HepG2 (cell line): Measurements from ENCODE around the gene TMPO. TPM values are rescaled to one million over a fixed set of nuclear protein-coding genes. Genes with fewer than 3 reads are reported as not detected.

Experiments used
- ATF2 ChIP-seq: sonication (generic); formaldehyde crosslinking; IDR thresholded peaks from 2 replicates; pipeline ENCODE4 v1.4.0; 2020; ENCODE audit warnings: missing genetic modification reagents
- HOXA9 ChIP-seq: sonication (generic); formaldehyde crosslinking; IDR thresholded peaks from 2 replicates; pipeline ENCODE4 v1.8.1; 2022; ENCODE audit warnings: missing genetic modification reagents, mild to moderate bottlenecking, moderate library complexity, borderline replicate concordance
- KAT8 ChIP-seq: IDR thresholded peaks from 2 replicates; pipeline ENCODE4 v1.6.1; 2016; ENCODE audit warnings: missing genetic modification reagents, missing compliant biosample characterization
- MED8 ChIP-seq: sonication (generic); formaldehyde crosslinking; IDR thresholded peaks from 2 replicates; pipeline ENCODE4 v1.8.1; 2023; ENCODE audit warnings: mild to moderate bottlenecking, missing genetic modification reagents; ENCODE audit not compliant: insufficient replicate concordance
- PRPF4 ChIP-seq: fragments of 200-400 bp; formaldehyde crosslinking; IDR thresholded peaks from 2 replicates; pipeline ENCODE4 v1.6.1; 2016; ENCODE audit warnings: low read length, low read depth; ENCODE audit not compliant: poor library complexity, severe bottlenecking
- UBTF ChIP-seq: sonication (generic); formaldehyde crosslinking; IDR thresholded peaks from 2 replicates; pipeline ENCODE4 v1.4.0; 2020; ENCODE audit warnings: mild to moderate bottlenecking, missing genetic modification reagents
- ZFP36L1 ChIP-seq: sonication (generic); formaldehyde crosslinking; IDR thresholded peaks from 2 replicates; pipeline ENCODE4 v1.8.0; 2022; ENCODE audit warnings: mild to moderate bottlenecking, missing genetic modification reagents, moderate library complexity
- ZFY ChIP-seq: sonication (generic); formaldehyde crosslinking; IDR thresholded peaks from 2 replicates; pipeline ENCODE4 v1.4.0; 2020; ENCODE audit warnings: missing genetic modification reagents
- ZNF180 ChIP-seq: sonication (generic); formaldehyde crosslinking; IDR thresholded peaks from 2 replicates; pipeline ENCODE4 v1.4.0; 2020; ENCODE audit warnings: low read depth, missing genetic modification reagents, borderline replicate concordance
- ZNF276 ChIP-seq: sonication (generic); formaldehyde crosslinking; IDR thresholded peaks from 2 replicates; pipeline ENCODE4 v1.4.0; 2020; ENCODE audit warnings: mild to moderate bottlenecking, low read depth, missing genetic modification reagents
- ZNF350 ChIP-seq: sonication (generic); formaldehyde crosslinking; IDR thresholded peaks from 2 replicates; pipeline ENCODE4 v1.4.0; 2020; ENCODE audit warnings: mild to moderate bottlenecking, low read depth, missing genetic modification reagents, borderline replicate concordance
- ZNF687 ChIP-seq: sonication (generic); formaldehyde crosslinking; IDR thresholded peaks from 2 replicates; pipeline ENCODE4 v1.5.1; 2020; ENCODE audit warnings: mild to moderate bottlenecking, missing genetic modification reagents, moderate library complexity
- ZNF746 ChIP-seq: sonication (generic); formaldehyde crosslinking; IDR thresholded peaks from 2 replicates; pipeline ENCODE4 v1.8.0; 2022; ENCODE audit warnings: mild to moderate bottlenecking, missing genetic modification reagents
- polyA plus RNA-seq, 8 experiments: library from polyadenylated mRNA; depleted of rRNA in 3 of 8; stranded (reverse) in 7 of 8; unstranded in 1 of 8; fragments of >200 nt; fragmentation: Illumina TruSeq in 4 of 8; extraction: Trizol in 4 of 8; gene quantifications; 2 replicates each; pipeline versions ENCODE4 v1.2.1 to v1.2.3, GENCODE V29; 2011 to 2016; ENCODE audit warnings: low read depth in 4 of 8, missing spikeins in 1 of 8, mixed read lengths in 1 of 8; ENCODE audit not compliant: insufficient read depth in 1 of 8
- total RNA-seq, 5 experiments: library from RNA; depleted of rRNA; stranded (reverse); fragments of >200 nt; fragmentation: Illumina TruSeq; extraction: Trizol; gene quantifications; 2 replicates each; pipeline ENCODE4 v1.2.3, GENCODE V29; 2016; ENCODE audit warnings: low read depth in 1 of 5
- TF ChIP-seq, protein P1 (sequence below): sonication (generic); formaldehyde crosslinking; IDR thresholded peaks from 2 replicates; pipeline ENCODE4 v1.4.0; 2020; ENCODE audit warnings: low read depth, mild to moderate bottlenecking, missing genetic modification reagents

TMPO gene
- total and polyA plus RNA-seq, 2 of the 13 experiments (the other 11 are each of a cell fraction or from before 2014, with no cell fraction given): 24.2 to 167 TPM

DNA sequence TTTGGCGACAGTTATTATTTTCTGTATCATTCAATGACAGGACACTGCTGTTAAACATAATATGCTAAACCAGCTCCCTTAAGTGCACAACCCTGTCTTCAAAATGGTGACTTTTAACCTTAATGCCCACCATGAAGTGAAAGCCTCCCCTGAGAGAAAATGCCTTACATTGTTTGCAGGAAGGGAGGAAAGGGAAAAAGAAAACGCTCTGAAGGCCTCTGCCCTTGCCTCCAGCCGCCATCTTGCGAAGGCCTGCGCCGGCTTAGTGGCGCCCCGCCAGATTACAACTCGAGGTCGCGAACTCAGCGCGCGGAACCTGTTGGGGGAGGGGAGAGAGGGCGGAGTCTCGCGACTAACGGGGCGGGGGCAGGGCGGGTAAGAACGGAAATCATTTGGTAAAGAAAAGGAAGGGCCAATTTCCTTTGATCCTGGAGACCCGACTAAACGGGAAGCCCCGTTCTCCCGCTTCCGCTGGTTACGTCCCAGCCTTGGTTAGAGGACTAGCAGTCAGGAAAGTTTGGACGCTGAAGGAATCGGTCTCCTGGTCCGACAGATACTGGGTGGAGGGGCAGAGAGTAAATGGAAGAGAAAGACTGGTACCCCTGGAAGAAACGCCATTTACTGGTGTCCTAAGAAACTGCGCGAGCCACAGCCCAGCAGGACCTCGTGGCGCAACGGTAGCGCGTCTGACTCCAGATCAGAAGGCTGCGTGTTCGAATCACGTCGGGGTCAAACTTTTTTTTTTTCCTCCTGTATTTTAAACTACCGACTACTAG, 11.6 kb upstream of the TMPO start (continued):
- TF ChIP-seq ZNF687: peak; percentile 91
- peak; percentile 56; the same call in 1 of the 2 replicates for TF ChIP-seq ZFP36L1 (CRISPR knock-in tag)
- TF ChIP-seq ATF2 (CRISPR knock-in tag): peak; percentile 64
- TF ChIP-seq UBTF (CRISPR knock-in tag): peak; percentile 49; the same call in 1 of the 2 replicates
- TF ChIP-seq ZNF276: peak; percentile 90; the same call in 1 of the 2 replicates
- peak; percentile 86; the same call in 1 of the 2 replicates for TF ChIP-seq ZNF350 (CRISPR knock-in tag)
- peak; percentile 63 for TF ChIP-seq ZNF746 (CRISPR knock-in tag)
- TF ChIP-seq ZFY (CRISPR knock-in tag): peak; percentile 89
- TF ChIP-seq HOXA9: 0 out of 2 replicates have a peak, but pooled peaks have one; percentile 52
- TF ChIP-seq ZNF180 (CRISPR knock-in tag): no peak
- TF ChIP-seq MED8 (CRISPR knock-in tag): peak; percentile 71
- peak; percentile 85 for TF ChIP-seq PRPF4
- TF ChIP-seq KAT8: peak; percentile 71
- TF ChIP-seq, protein P1, sequence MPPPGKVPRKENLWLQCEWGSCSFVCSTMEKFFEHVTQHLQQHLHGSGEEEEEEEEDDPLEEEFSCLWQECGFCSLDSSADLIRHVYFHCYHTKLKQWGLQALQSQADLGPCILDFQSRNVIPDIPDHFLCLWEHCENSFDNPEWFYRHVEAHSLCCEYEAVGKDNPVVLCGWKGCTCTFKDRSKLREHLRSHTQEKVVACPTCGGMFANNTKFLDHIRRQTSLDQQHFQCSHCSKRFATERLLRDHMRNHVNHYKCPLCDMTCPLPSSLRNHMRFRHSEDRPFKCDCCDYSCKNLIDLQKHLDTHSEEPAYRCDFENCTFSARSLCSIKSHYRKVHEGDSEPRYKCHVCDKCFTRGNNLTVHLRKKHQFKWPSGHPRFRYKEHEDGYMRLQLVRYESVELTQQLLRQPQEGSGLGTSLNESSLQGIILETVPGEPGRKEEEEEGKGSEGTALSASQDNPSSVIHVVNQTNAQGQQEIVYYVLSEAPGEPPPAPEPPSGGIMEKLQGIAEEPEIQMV (CRISPR knock-in tag): peak; percentile 62; the same call in 1 of the 2 replicates
